GM21619 (cell line): ENCODE measurements around the gene CCDC146.
A peak's percentile ranks its signal among the peaks of the same experiment; 100 is the strongest.
"Not testable (repeated sequence)": the region's sequence is repeated elsewhere in the genome, so short reads cannot be mapped to it uniquely, and the experiment has no call there.

Experiments used
- ATAC-seq: cut with Tn5 transposase; IDR thresholded peaks from one replicate; pipeline ENCODE4 v1.9.1; 2021; ENCODE audit not compliant: unreplicated experiment

Gene CCDC146

GRCh38 chr7:77199013-77199966 is 76.9 kb downstream of the CCDC146 start, which contains the start of gene FGL2:
FGL2 (minus strand) TSS chr7:77199819; CDS start chr7:77199793, 26 bp downstream.
- ATAC-seq, result no peak

GRCh38 chr7:77200542-77200941 is 78.1 kb downstream of the CCDC146 start:
- no peak for ATAC-seq

GRCh38 chr7:77202481-77202976 is 80.1 kb downstream of the CCDC146 start:
- peak; percentile 91 for ATAC-seq

GRCh38 chr7:77205706-77206105 is 83.3 kb downstream of the CCDC146 start:
- no peak for ATAC-seq

GRCh38 chr7:77208416-77208815 is 86.0 kb downstream of the CCDC146 start:
- no peak for ATAC-seq

- no peak for ATAC-seq
Observed at GRCh38 chr7:77209479-77210139, 87.2 kb downstream of the CCDC146 start.

GRCh38 chr7:77216181-77216845 is 93.9 kb downstream of the CCDC146 start:
- no peak for ATAC-seq

- ATAC-seq, result no peak
Observed at GRCh38 chr7:77217474-77218185, 95.2 kb downstream of the CCDC146 start.

GRCh38 chr7:77219701-77220331 is 97.4 kb downstream of the CCDC146 start:
- ATAC-seq, result not testable (repeated sequence)

GRCh38 chr7:77222065-77222464 is 99.7 kb downstream of the CCDC146 start:
- ATAC-seq, result no peak

- no peak for ATAC-seq
Observed at GRCh38 chr7:77222819-77223218, 100.4 kb downstream of the CCDC146 start.

GRCh38 chr7:77223261-77223660 is 100.8 kb downstream of the CCDC146 start:
- ATAC-seq, result no peak

- ATAC-seq, result no peak
Observed at GRCh38 chr7:77226357-77226839, 104.0 kb downstream of the CCDC146 start.

- ATAC-seq, result not testable (repeated sequence)
Observed at GRCh38 chr7:77228795-77229194, 106.4 kb downstream of the CCDC146 start.

- no peak for ATAC-seq
Observed at GRCh38 chr7:77232467-77232866, 110.1 kb downstream of the CCDC146 start.

- ATAC-seq, result no peak
Observed at GRCh38 chr7:77235276-77235675, 112.9 kb downstream of the CCDC146 start.

- ATAC-seq, result no peak
Observed at GRCh38 chr7:77238703-77239136, 116.3 kb downstream of the CCDC146 start.

- no peak for ATAC-seq
Observed at GRCh38 chr7:77239471-77239870, 117.1 kb downstream of the CCDC146 start.

GRCh38 chr7:77242068-77242467 is 119.7 kb downstream of the CCDC146 start:
- ATAC-seq, result no peak

- ATAC-seq, result no peak
Observed at GRCh38 chr7:77242554-77242953, 120.1 kb downstream of the CCDC146 start.
